T-helper 1 cell treated with Interleukin-12 subunit alpha and Interleukin-12 subunit beta and Interleukin-4 antibody, amounts not matched to agents 30 μg/mL and 1 μg/mL, for 36 hours (primary cell): ENCODE measurements around the gene NAA80.

Source experiments
- H3K27ac Mint-ChIP-seq: one replicate; pipeline ENCODE4 v1.8.0; 2021; ENCODE audit warnings: mild to moderate bottlenecking, mixed read lengths
- H3K27me3 Mint-ChIP-seq: one replicate; pipeline ENCODE4 v1.8.0; 2021; ENCODE audit warnings: low read depth, mixed read lengths
- H3K36me3 Mint-ChIP-seq: one replicate; pipeline ENCODE4 v1.8.0; 2021; ENCODE audit warnings: low read depth, mixed read lengths
- H3K4me1 Mint-ChIP-seq: one replicate; pipeline ENCODE4 v1.8.0; 2021; ENCODE audit warnings: low read depth, mixed read lengths
- H3K4me3 Mint-ChIP-seq: one replicate; pipeline ENCODE4 v1.8.0; 2021; ENCODE audit warnings: mild to moderate bottlenecking, moderate library complexity, mixed read lengths
- H3K9me3 Mint-ChIP-seq: one replicate; pipeline ENCODE4 v1.8.0; 2021; ENCODE audit warnings: mixed read lengths

NAA80 gene

DNA sequence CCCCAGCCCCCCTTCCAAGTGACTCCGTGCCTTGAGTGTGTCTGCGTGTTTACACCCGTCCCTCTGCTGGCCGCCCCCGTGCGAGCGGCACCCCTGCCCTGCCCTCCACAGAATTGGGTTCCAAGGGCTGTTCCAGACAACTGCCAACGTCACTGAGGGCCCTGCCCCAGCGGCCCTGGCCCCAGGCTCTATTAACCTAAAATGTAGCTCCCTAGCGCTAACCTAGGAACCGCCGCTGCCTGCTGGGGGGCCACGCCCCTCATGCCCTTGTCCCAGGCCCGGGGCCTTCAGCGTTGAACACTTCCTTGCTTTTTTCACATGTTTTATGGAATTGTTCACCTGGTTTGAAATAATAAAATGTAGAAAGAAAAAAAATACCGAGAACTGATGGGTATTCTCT is 40.2 kb downstream of the NAA80 start:
- peaks cover 23% of the 10 kb centered on the region for H3K36me3 Mint-ChIP-seq
- no peaks in the 10 kb centered on the region for H3K27me3 Mint-ChIP-seq
- H3K4me1 Mint-ChIP-seq = peaks cover 5% of the 10 kb centered on the region
- H3K27ac Mint-ChIP-seq = no peak overlapping the region
- no peak overlapping the region for H3K4me3 Mint-ChIP-seq
- no peaks in the 10 kb centered on the region for H3K9me3 Mint-ChIP-seq

DNA sequence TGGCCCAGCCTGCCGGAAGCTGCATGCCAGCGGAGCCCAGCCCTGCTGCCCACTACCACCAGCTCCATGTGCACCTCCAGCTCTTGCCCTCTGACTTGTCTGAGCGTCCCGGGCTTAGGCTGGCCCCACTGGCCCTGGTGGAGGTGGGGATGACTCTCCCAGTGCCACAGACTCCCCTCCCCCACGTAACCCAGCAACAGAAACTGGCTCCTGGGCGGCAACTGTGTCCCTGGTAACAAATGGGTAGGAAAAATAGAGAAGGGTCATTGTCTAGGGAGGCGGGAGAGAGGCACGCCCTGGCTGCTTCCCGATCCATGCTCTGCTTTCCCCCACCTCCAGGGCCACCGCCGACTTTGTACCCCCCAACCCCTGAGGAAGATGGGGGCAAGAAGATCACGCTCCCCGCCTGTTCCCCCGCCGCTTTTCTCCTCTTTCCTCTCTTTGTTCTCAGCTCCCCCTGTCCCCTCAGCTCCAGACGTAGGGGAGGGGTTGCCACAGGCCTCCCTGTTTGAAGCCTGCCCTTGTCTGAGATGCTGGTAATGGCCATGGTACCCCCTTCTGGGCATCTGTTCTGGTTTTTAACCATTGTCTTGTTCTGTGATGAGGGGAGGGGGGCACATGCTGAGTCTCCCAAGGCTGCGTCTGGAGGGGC is 41.0 kb downstream of the NAA80 start:
- Mint-ChIP-seq H3K27ac (peak overlapping the region; percentile 24), H3K27me3 (no peaks in the 10 kb centered on the region), H3K4me3 (no peak overlapping the region), H3K36me3 (peaks cover 30% of the 10 kb centered on the region), H3K9me3 (no peaks in the 10 kb centered on the region), H3K4me1 (peaks cover 8% of the 10 kb centered on the region)

DNA sequence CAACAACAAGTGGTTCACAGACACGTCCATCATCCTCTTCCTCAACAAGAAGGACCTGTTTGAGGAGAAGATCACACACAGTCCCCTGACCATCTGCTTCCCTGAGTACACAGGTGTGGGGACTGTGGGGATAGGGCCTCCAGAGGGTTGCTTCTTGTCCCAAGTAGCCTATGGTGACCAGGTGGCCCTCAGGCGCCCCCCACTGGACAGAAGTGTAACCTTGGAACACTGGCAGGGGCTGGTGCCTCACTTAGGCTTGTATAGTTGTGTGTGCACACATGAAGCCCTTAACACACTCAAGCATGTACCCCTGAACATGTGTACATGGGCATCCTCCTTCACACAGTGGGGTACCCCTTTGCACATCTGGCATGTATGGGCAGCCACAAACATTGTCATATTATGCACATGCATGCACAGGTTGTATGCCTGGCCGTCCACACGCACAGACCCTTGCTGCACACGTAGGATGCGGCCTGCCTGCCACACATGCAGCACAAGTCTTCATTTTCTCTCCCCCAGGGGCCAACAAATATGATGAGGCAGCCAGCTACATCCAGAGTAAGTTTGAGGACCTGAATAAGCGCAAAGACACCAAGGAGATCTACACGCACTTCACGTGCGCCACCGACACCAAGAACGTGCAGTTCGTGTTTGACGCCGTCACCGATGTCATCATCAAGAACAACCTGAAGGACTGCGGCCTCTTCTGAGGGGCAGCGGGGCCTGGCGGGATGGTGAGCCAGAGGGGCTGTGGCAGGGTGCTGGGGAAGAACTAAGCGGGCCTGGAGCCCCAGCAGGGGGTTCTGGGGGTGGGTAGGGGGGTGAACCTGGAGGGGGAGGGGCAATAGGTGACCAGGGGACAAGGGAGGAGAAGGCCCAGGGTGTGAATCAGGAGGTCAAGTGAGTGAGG is 42.0 kb downstream of the NAA80 start:
- H3K4me1 Mint-ChIP-seq = peaks cover 8% of the 10 kb centered on the region
- H3K27ac Mint-ChIP-seq = no peak overlapping the region
- H3K36me3 Mint-ChIP-seq = peaks cover 30% of the 10 kb centered on the region
- no peak overlapping the region for H3K4me3 Mint-ChIP-seq
- no peaks in the 10 kb centered on the region for H3K27me3 Mint-ChIP-seq
- no peaks in the 10 kb centered on the region for H3K9me3 Mint-ChIP-seq

DNA sequence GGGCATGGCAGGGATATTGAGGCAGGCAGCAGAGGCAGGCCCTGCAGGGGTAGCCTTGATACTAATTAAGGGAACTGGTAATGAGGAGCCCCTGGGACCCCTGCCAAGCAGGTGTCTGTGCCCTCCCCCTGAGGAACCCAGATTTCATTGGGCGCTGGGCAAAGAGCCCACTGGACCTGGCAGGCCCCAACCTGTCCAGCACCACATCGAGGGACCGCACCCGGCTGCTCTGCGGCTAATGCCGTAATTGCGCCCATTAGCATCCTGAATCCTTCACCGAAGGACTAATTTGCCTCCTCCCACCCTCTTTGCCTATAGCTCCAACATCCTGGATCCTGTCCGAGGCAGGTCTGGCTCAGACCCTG is 44.0 kb downstream of the NAA80 start:
- H3K27ac Mint-ChIP-seq = no peak overlapping the region
- H3K9me3 Mint-ChIP-seq = no peaks in the 10 kb centered on the region
- peaks cover 9% of the 10 kb centered on the region for H3K4me1 Mint-ChIP-seq
- peaks cover 36% of the 10 kb centered on the region for H3K36me3 Mint-ChIP-seq
- H3K4me3 Mint-ChIP-seq = no peak overlapping the region
- no peaks in the 10 kb centered on the region for H3K27me3 Mint-ChIP-seq

DNA sequence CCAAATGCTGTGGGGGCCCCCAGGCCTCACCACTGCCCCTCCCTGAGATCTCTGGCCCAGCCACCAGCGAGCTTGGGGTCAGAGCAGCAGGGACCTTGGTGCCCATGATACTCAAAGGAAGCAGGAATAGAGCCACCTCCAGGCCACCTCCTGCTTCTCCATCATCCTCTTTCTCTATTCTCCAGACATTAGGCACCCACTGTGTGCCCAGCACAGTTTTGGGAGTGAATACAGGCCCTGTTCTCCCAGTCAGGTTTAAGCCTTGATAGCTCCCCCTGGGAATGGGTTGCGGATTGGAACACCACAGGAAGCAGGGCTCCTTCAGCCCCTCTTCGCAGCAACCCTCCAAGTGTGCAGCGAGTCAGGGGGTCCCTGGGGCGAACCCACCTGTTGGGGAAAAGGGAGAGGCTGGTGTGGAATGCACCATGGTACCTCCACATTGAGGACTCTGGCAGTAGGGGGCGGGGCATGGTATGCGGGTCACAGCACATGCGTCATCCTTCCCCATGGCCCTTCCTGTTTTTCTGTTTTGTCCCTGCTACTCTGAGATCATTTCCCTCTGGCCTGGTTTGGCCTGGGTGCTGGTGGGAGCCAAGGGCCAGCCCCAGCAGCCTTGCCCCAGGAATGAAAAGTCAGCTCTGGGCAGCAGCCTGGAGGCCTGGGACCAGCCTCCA is 44.5 kb downstream of the NAA80 start:
- no peaks in the 10 kb centered on the region for H3K27me3 Mint-ChIP-seq
- no peak overlapping the region for H3K27ac Mint-ChIP-seq

DNA sequence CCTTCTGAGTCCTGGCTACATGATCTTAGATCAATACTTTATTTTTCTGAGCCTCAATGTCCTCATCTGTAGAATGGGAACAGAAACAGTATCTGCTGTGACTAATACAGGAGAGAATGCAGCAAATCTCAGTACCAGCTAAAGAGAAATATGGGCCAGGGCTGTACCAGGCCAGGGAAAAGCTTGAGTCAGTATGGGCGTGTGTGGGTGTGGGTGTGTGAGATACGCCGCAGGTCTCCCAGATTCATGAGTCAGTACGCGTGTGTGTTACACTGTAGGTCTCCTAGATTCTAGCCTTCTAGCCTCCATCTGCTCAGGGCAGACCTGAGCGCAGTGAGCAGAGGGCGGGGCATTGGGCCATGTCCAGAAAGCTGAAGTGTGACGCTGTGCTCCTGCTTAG is 48.0 kb downstream of the NAA80 start:
- H3K27ac Mint-ChIP-seq = no peak overlapping the region
- H3K27me3 Mint-ChIP-seq = no peaks in the 10 kb centered on the region
- H3K4me1 Mint-ChIP-seq = peaks cover 20% of the 10 kb centered on the region
- peaks cover 25% of the 10 kb centered on the region for H3K36me3 Mint-ChIP-seq
- no peak overlapping the region for H3K4me3 Mint-ChIP-seq
- no peaks in the 10 kb centered on the region for H3K9me3 Mint-ChIP-seq

More for the DNA sequence above, 44.5 kb downstream of the NAA80 start:
- peaks cover 37% of the 10 kb centered on the region for H3K36me3 Mint-ChIP-seq
- no peaks in the 10 kb centered on the region for H3K9me3 Mint-ChIP-seq
- no peak overlapping the region for H3K4me3 Mint-ChIP-seq
- H3K4me1 Mint-ChIP-seq = peaks cover 9% of the 10 kb centered on the region

DNA sequence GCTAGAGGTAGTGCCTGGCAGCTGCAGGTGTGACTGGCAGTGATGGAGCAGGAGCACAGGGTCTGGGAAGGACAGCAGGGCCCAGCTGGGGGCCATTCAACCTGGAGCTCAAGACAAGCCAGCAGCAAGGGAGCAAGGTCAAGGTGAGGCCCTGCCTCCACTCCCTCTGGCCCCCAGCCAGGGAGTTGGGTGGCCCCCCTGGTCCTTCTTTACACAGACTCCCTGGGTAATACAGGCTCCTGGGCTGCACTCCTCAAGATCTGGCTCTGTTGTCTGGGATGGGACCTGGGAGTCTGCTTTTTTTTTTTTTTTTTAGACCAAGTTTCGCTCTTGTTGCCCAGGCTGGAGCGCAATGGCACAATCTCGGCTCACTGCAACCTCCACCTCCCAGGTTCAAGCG is 48.7 kb downstream of the NAA80 start:
- no peak overlapping the region for H3K27ac Mint-ChIP-seq
- H3K9me3 Mint-ChIP-seq = no peaks in the 10 kb centered on the region
- peaks cover 23% of the 10 kb centered on the region for H3K36me3 Mint-ChIP-seq
- H3K27me3 Mint-ChIP-seq = no peaks in the 10 kb centered on the region
- H3K4me1 Mint-ChIP-seq = peaks cover 24% of the 10 kb centered on the region
- H3K4me3 Mint-ChIP-seq = no peak overlapping the region

DNA sequence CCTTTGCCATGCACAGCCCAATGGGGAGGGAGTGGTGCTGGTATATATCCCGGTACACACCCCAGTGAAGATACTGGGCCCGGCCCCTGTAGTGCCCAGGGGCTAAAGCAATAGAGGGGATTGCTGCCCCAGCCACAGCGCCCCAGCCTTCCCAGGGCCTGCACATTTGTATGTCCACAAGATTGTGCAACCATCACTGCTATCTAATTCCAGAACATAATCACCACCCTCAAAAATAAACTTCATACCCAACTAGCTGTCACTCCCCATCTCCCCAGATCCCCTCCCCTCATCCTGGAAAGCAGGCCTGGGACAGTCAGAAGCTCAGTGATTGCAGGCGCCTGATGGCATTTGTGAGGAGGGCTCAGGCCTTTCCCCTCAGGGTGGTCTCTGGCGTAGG is 49.7 kb downstream of the NAA80 start:
- peaks cover 23% of the 10 kb centered on the region for H3K36me3 Mint-ChIP-seq
- peaks cover 32% of the 10 kb centered on the region for H3K4me1 Mint-ChIP-seq
- no peaks in the 10 kb centered on the region for H3K9me3 Mint-ChIP-seq
- no peak overlapping the region for H3K4me3 Mint-ChIP-seq
- H3K27ac Mint-ChIP-seq = no peak overlapping the region
- H3K27me3 Mint-ChIP-seq = no peaks in the 10 kb centered on the region

DNA sequence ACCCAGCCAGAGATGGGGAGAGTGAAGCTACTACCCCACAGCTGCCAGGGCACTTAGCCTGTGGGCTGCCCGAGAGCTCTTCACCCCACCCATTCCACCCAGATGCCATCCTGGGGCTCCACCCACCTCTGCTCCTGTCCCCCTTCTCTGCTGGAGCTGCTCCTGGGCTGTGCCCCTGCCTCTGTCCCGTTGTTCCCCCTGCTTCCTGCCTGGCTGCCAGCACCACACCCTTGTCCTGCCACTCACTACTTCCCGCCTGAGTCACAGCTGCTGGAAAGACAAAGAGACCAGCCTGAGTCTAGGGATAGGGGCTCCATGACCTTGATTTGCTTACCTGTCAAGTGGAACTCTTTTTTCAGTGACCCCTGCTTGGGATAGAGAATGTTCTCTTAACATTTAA is 50.8 kb downstream of the NAA80 start:
- H3K36me3 Mint-ChIP-seq = peaks cover 22% of the 10 kb centered on the region
- H3K4me3 Mint-ChIP-seq = no peak overlapping the region
- H3K27ac Mint-ChIP-seq = peak overlapping the region; percentile 83
- H3K27me3 Mint-ChIP-seq = no peaks in the 10 kb centered on the region
- H3K4me1 Mint-ChIP-seq = peaks cover 38% of the 10 kb centered on the region
- no peaks in the 10 kb centered on the region for H3K9me3 Mint-ChIP-seq

DNA sequence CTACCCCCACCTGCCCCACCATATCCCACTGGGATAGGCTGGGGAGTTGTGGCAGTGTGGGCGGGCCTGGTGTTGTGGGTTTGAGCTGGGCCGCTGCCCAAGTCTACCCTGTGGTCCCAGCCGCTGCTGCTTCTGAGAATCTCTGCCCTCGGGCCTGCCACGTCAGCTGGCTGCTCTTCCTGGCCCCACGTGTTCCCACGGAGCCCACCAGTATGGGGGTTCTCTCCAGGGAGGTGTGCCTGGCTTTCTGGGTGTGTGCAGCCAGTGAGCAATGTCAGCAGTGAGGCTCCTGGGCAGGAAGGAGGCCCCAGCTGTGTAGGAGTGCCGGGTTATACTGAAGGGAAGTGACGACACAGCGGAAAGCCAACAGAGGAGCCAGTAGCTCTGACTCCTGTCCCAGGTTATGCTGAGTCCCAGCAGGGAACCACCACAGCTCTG is 52.7 kb downstream of the NAA80 start:
- peak overlapping the region; percentile 91 for H3K27ac Mint-ChIP-seq
- H3K4me3 Mint-ChIP-seq = peak overlapping the region; percentile 77

More for the DNA sequence above, 52.7 kb downstream of the NAA80 start:
- no peaks in the 10 kb centered on the region for H3K9me3 Mint-ChIP-seq
- H3K27me3 Mint-ChIP-seq = no peaks in the 10 kb centered on the region
- H3K4me1 Mint-ChIP-seq = peaks cover 48% of the 10 kb centered on the region
- H3K36me3 Mint-ChIP-seq = peaks cover 23% of the 10 kb centered on the region
